Lower lobe of right lung (tissue), 2 donors: ENCODE data around the gene NPBWR2. TPM values are rescaled to one million over a fixed set of nuclear protein-coding genes. Genes with fewer than 3 reads are reported as not detected.
A peak's percentile ranks its signal among the peaks of the same experiment; 100 is the strongest.

Source experiments
- ATAC-seq, 2 donors: fragments of 200-7000 bp; cut with Tn5 transposase; one replicate each; pipeline ENCODE4 v1.9.1; 2020 to 2022; ENCODE audit warnings: mild to moderate bottlenecking in 2 of 2, moderate library complexity in 2 of 2
- DNase-seq: peaks from one replicate; pipeline ENCODE4 v3.0.0-alpha.2; 2020
- H3K27ac ChIP-seq: fragments of 200-600 bp; one replicate; pipeline ENCODE4 v1.8.0; 2022
- H3K27me3 ChIP-seq: fragments of 200-600 bp; one replicate; pipeline ENCODE4 v1.8.0; 2022; ENCODE audit warnings: low read depth
- H3K36me3 ChIP-seq: fragments of 200-600 bp; one replicate; pipeline ENCODE4 v1.8.0; 2022; ENCODE audit warnings: mild to moderate bottlenecking
- H3K4me1 ChIP-seq: fragments of 200-600 bp; one replicate; pipeline ENCODE4 v1.8.0; 2022
- H3K4me3 ChIP-seq: fragments of 200-600 bp; one replicate; pipeline ENCODE4 v1.8.0; 2022; ENCODE audit warnings: mild to moderate bottlenecking
- H3K9me3 ChIP-seq: fragments of 200-600 bp; one replicate; pipeline ENCODE4 v1.8.0; 2022
- intact Hi-C: fragments of 100-400 bp; cut with DNase I; formaldehyde crosslinking; loops from one replicate; pipeline ENCODE4 v1.11.0; 2022
- total RNA-seq: library from RNA; stranded (reverse); fragmentation: NEBNext Ultra II Directional; extraction: Animal tissue kit (Norgen Biotek cat#: 25700); gene quantifications from one replicate; pipeline ENCODE4 v1.2.1, GENCODE V29; 2021
- TF ChIP-seq, protein P1 (sequence below): fragments of 200-600 bp; IDR thresholded peaks from one replicate; pipeline ENCODE4 v1.8.0; 2022; ENCODE audit warnings: antibody characterized with exemption, mild to moderate bottlenecking
- donor health status: DM: no; HTN: yes; CAD: no; lungs with severe emphysema.

The NPBWR2 gene
- total RNA-seq, 1 donor from 2014 or later: not detected

- Histone ChIP-seq H3K27me3 (peaks cover 36% of the 10 kb centered on the region), H3K4me1 (peaks cover 11% of the 10 kb centered on the region), H3K9me3 (no peaks in the 10 kb centered on the region), H3K27ac (no peak overlapping the region), H3K4me3 (peak overlapping the region; percentile 41), H3K36me3 (peaks cover 9% of the 10 kb centered on the region)
- DNase-seq (peak; percentile 45), ATAC-seq (no peak)
- intact Hi-C loops: no loop called here
- TF ChIP-seq, protein P1, sequence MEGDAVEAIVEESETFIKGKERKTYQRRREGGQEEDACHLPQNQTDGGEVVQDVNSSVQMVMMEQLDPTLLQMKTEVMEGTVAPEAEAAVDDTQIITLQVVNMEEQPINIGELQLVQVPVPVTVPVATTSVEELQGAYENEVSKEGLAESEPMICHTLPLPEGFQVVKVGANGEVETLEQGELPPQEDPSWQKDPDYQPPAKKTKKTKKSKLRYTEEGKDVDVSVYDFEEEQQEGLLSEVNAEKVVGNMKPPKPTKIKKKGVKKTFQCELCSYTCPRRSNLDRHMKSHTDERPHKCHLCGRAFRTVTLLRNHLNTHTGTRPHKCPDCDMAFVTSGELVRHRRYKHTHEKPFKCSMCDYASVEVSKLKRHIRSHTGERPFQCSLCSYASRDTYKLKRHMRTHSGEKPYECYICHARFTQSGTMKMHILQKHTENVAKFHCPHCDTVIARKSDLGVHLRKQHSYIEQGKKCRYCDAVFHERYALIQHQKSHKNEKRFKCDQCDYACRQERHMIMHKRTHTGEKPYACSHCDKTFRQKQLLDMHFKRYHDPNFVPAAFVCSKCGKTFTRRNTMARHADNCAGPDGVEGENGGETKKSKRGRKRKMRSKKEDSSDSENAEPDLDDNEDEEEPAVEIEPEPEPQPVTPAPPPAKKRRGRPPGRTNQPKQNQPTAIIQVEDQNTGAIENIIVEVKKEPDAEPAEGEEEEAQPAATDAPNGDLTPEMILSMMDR: no peak
These were observed 4.6 kb downstream of the NPBWR2 start for GRCh38 chr20:64102647-64103354.

GRCh38 chr20:64101731-64102621, 5.4 kb downstream of the NPBWR2 start:
- ATAC-seq (peak; percentile 67 to 79), DNase-seq (peak; percentile 63)
- Histone ChIP-seq H3K4me3 (peak overlapping the region; percentile 41), H3K9me3 (no peaks in the 10 kb centered on the region), H3K36me3 (peaks cover 9% of the 10 kb centered on the region), H3K27me3 (peaks cover 36% of the 10 kb centered on the region), H3K27ac (no peak overlapping the region), H3K4me1 (peaks cover 11% of the 10 kb centered on the region)
- intact Hi-C loops: no loop called here
- TF ChIP-seq, protein P1: peak; percentile 64

DNA sequence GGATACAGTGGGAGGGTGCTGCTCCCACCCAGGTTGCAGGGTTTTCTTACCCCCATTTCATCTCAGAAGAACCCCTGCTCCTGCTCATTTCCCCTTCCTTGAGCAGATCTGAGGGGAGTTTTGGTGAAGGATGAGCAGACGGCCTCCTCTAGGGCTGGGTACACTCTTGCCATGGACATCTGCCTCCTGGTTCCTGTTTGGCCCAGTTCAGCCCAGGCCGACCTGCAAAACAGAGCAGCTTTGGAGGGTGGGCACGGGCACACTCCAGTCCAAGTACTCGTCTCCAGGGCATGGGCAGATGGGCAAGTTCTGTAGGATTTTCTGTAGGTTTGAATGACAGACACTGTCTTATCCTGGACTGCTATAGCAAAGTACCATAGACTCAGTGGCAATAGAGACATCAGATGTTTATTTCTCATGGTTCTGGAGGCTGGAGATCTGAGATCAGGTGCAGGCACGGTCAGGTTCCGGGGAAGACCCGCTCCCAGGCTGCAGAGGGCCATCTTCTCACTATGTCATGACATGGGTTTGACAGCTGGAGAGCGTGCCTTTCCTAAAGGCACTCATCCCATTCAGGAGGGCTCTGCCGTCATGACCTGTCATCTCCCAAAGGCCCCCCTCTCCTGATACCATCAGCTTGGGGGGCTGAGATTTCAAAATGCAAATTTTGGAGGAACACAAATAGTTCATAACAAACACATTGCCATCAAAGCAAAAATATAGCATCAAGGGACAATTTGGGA, 6.2 kb downstream of the NPBWR2 start:
- Histone ChIP-seq H3K27ac (no peak overlapping the region), H3K4me3 (no peak overlapping the region), H3K27me3 (peaks cover 39% of the 10 kb centered on the region), H3K36me3 (peaks cover 9% of the 10 kb centered on the region), H3K9me3 (no peaks in the 10 kb centered on the region), H3K4me1 (peaks cover 11% of the 10 kb centered on the region)
- intact Hi-C loops: no loop called here
- ATAC-seq: no peak
- no peak for DNase-seq
- TF ChIP-seq, protein P1: no peak

DNA sequence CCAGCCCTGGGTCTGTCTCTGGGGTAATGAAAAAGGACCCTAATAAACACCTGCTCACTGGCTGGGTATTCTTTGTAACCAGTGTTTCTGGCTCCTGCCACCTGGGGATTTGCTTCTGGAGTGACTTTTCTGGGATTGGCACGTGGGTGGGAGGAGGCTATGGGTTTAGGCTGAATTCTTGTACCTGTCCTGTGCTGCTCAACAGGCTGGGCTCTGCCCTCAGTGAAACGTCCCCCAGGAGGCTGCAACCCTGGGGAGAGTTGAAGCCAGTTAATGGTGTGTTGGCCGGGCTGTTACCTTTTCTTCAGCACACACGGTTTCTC, 6.8 kb downstream of the NPBWR2 start:
- Histone ChIP-seq H3K4me1 (peaks cover 11% of the 10 kb centered on the region), H3K27me3 (peaks cover 40% of the 10 kb centered on the region), H3K36me3 (peaks cover 9% of the 10 kb centered on the region), H3K9me3 (no peaks in the 10 kb centered on the region), H3K4me3 (no peak overlapping the region), H3K27ac (no peak overlapping the region)
- ATAC-seq (no peak), DNase-seq (no peak)
- TF ChIP-seq, protein P1: no peak
- intact Hi-C loops: no loop called here

GRCh38 chr20:64099880-64100565, 7.3 kb downstream of the NPBWR2 start:
- no peaks in the 10 kb centered on the region for H3K9me3 ChIP-seq
- H3K27me3 ChIP-seq: peaks cover 40% of the 10 kb centered on the region
- peaks cover 11% of the 10 kb centered on the region for H3K4me1 ChIP-seq
- ATAC-seq (no peak), DNase-seq (no peak)
- intact Hi-C loops: no loop called here
- no peak overlapping the region for H3K4me3 ChIP-seq
- H3K27ac ChIP-seq: no peak overlapping the region
- TF ChIP-seq, protein P1: no peak
- H3K36me3 ChIP-seq: peaks cover 9% of the 10 kb centered on the region
